ENCODE data around the gene SC5D. TPM values are rescaled to one million over a fixed set of nuclear protein-coding genes. Genes with fewer than 3 reads are reported as not detected.

SC5D gene
- total RNA-seq, 2 donors from 2014 or later = 24.4 to 79.6 TPM

- Histone ChIP-seq H3K4me1 (no peaks in the 10 kb centered on the region), H3K27me3 (no peaks in the 10 kb centered on the region), H3K36me3 (no peaks in the 10 kb centered on the region), H3K27ac (no peak overlapping the region), H3K4me3 (no peak overlapping the region), H3K9ac (ENCODE audit: low read depth in 2 of 2, low read length in 2 of 2) (no peak overlapping the region), H3K9me3 (no peaks in the 10 kb centered on the region)
- intact Hi-C loops (cut with DNase I) = no loop called here
- TF ChIP-seq, protein P1, sequence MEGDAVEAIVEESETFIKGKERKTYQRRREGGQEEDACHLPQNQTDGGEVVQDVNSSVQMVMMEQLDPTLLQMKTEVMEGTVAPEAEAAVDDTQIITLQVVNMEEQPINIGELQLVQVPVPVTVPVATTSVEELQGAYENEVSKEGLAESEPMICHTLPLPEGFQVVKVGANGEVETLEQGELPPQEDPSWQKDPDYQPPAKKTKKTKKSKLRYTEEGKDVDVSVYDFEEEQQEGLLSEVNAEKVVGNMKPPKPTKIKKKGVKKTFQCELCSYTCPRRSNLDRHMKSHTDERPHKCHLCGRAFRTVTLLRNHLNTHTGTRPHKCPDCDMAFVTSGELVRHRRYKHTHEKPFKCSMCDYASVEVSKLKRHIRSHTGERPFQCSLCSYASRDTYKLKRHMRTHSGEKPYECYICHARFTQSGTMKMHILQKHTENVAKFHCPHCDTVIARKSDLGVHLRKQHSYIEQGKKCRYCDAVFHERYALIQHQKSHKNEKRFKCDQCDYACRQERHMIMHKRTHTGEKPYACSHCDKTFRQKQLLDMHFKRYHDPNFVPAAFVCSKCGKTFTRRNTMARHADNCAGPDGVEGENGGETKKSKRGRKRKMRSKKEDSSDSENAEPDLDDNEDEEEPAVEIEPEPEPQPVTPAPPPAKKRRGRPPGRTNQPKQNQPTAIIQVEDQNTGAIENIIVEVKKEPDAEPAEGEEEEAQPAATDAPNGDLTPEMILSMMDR (IDR thresholded peaks at IDR 0.05) = no peak
- no peak for DNase-seq
These were observed 18.1 kb upstream of the SC5D start for GRCh38 chr11:121274332-121274991.

GRCh38 chr11:121281698-121282097 is 10.9 kb upstream of the SC5D start:
- Histone ChIP-seq H3K9ac (ENCODE audit: low read depth in 2 of 2, low read length in 2 of 2) (no peak overlapping the region), H3K9me3 (no peaks in the 10 kb centered on the region), H3K4me3 (no peak overlapping the region), H3K4me1 (no peaks in the 10 kb centered on the region), H3K36me3 (no peaks in the 10 kb centered on the region), H3K27me3 (no peaks in the 10 kb centered on the region), H3K27ac (no peak overlapping the region)
- intact Hi-C loops (cut with DNase I) = no loop called here
- TF ChIP-seq, protein P1 (IDR thresholded peaks at IDR 0.05) = no peak
- no peak for DNase-seq

- no peaks in the 10 kb centered on the region for H3K9me3 ChIP-seq
- H3K9ac ChIP-seq (ENCODE audit: low read depth in 2 of 2, low read length in 2 of 2) = no peak overlapping the region
- H3K4me3 ChIP-seq = no peak overlapping the region
- H3K36me3 ChIP-seq = no peaks in the 10 kb centered on the region
- intact Hi-C loops (cut with DNase I) = no loop called here
- H3K27ac ChIP-seq = no peak overlapping the region
- DNase-seq = no peak
- H3K27me3 ChIP-seq = no peaks in the 10 kb centered on the region
- no peaks in the 10 kb centered on the region for H3K4me1 ChIP-seq
- TF ChIP-seq, protein P1 (IDR thresholded peaks at IDR 0.05) = no peak
These were observed 10.2 kb upstream of the SC5D start for GRCh38 chr11:121282386-121282785.

DNA sequence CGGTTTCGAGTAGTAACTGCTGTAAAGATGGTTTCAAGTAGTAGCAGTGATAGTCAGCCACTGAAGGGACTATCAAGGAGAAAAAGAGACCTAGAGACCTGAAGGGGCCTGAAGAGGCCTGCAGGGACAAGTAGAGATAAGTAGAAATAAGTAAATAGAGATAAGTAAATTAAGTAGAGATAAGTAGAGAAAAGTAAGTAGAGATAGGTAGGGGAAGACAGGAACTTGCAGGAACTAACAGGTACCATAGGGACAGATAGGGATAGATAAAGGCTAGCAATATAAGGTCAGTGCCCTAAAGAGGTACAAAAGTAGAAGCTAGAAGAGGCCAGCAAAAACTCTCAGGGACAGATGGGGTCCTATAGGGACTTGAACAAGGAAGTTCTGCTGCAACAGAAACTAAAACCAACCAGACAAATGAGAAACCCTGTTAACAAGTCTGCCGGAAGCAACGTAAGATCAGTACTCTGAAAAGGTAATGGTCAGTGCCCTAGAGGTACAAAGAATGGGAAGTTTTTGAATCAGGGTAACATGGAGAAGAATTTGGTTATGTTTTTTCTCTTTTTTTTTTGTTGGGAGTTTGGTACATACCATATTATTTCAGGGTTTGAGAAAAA is 9.6 kb upstream of the SC5D start:
- H3K9me3 ChIP-seq = no peaks in the 10 kb centered on the region
- H3K4me1 ChIP-seq = no peaks in the 10 kb centered on the region
- no peak overlapping the region for H3K4me3 ChIP-seq
- no peak overlapping the region for H3K27ac ChIP-seq
- no peak overlapping the region for H3K9ac ChIP-seq (ENCODE audit: low read depth in 2 of 2, low read length in 2 of 2)
- intact Hi-C loops (cut with DNase I) = no loop called here
- no peaks in the 10 kb centered on the region for H3K36me3 ChIP-seq
- TF ChIP-seq, protein P1 (IDR thresholded peaks at IDR 0.05) = no peak
- no peak for DNase-seq
- H3K27me3 ChIP-seq = no peaks in the 10 kb centered on the region

- Histone ChIP-seq H3K9ac (ENCODE audit: low read depth in 2 of 2, low read length in 2 of 2) (no peak overlapping the region), H3K27me3 (no peaks in the 10 kb centered on the region), H3K36me3 (no peaks in the 10 kb centered on the region), H3K4me3 (no peak overlapping the region), H3K27ac (no peak overlapping the region), H3K4me1 (no peaks in the 10 kb centered on the region), H3K9me3 (no peaks in the 10 kb centered on the region)
- DNase-seq = no peak
- TF ChIP-seq, protein P1 (IDR thresholded peaks at IDR 0.05) = no peak
- intact Hi-C loops (cut with DNase I) = no loop called here
These were observed 1.3 kb upstream of the SC5D start for GRCh38 chr11:121291319-121291718.
